Colonic mucosa (tissue), 4 donors: ENCODE measurements around the gene SF3B6. TPM values are rescaled to one million over a fixed set of nuclear protein-coding genes. Genes with fewer than 3 reads are reported as not detected.

ENCODE experiments used
- DNase-seq: peaks from one replicate; pipeline ENCODE4 v3.0.0-alpha.2; 2020
- H3K27ac ChIP-seq: fragments of 200-600 bp; one replicate; pipeline ENCODE4 v1.8.0; 2021
- H3K27me3 ChIP-seq: fragments of 200-600 bp; one replicate; pipeline ENCODE4 v1.8.0; 2021
- H3K36me3 ChIP-seq: fragments of 200-600 bp; one replicate; pipeline ENCODE4 v1.8.0; 2021
- H3K4me1 ChIP-seq: fragments of 200-600 bp; one replicate; pipeline ENCODE4 v1.8.0; 2021; ENCODE audit warnings: mild to moderate bottlenecking
- H3K4me3 ChIP-seq: fragments of 200-600 bp; one replicate; pipeline ENCODE4 v1.8.0; 2021
- H3K9ac ChIP-seq, 2 donors: one replicate each; pipeline ENCODE4 v1.7.0; 2013; ENCODE audit warnings: control low read depth in 2 of 2, low read depth in 2 of 2, low read length in 2 of 2
- H3K9me3 ChIP-seq: fragments of 200-600 bp; one replicate; pipeline ENCODE4 v1.8.0; 2021
- intact Hi-C: fragments of 100-400 bp; cut with DNase I; formaldehyde crosslinking; loops from one replicate; pipeline ENCODE4 v1.14.1; 2022
- total RNA-seq, 2 donors: library from RNA; stranded (reverse); fragmentation: NEBNext Ultra II Directional in 1 of 2; extraction: Animal tissue kit (Norgen Biotek cat#: 25700) in 1 of 2; gene quantifications; one replicate each; pipeline ENCODE4 v1.2.1, GENCODE V29; 2021
- TF ChIP-seq, protein P1 (sequence below): fragments of 200-600 bp; IDR thresholded peaks from one replicate; pipeline ENCODE4 v1.8.0; 2022; ENCODE audit warnings: antibody characterized with exemption, mild to moderate bottlenecking
- donor health status: healthy.
- donor health status: DM: no; HTN: no; CAD: no.
- donor health status: DM: no; HTN: no; CAD: no.

SF3B6 gene
- total RNA-seq, 2 donors from 2014 or later: 86.9 to 90.1 TPM

- TF ChIP-seq, protein P1, sequence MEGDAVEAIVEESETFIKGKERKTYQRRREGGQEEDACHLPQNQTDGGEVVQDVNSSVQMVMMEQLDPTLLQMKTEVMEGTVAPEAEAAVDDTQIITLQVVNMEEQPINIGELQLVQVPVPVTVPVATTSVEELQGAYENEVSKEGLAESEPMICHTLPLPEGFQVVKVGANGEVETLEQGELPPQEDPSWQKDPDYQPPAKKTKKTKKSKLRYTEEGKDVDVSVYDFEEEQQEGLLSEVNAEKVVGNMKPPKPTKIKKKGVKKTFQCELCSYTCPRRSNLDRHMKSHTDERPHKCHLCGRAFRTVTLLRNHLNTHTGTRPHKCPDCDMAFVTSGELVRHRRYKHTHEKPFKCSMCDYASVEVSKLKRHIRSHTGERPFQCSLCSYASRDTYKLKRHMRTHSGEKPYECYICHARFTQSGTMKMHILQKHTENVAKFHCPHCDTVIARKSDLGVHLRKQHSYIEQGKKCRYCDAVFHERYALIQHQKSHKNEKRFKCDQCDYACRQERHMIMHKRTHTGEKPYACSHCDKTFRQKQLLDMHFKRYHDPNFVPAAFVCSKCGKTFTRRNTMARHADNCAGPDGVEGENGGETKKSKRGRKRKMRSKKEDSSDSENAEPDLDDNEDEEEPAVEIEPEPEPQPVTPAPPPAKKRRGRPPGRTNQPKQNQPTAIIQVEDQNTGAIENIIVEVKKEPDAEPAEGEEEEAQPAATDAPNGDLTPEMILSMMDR: no peak
- Histone ChIP-seq H3K36me3 (no peaks in the 10 kb centered on the region), H3K4me1 (no peaks in the 10 kb centered on the region), H3K9ac (no peak overlapping the region), H3K4me3 (no peak overlapping the region), H3K27ac (no peak overlapping the region), H3K9me3 (no peaks in the 10 kb centered on the region), H3K27me3 (no peaks in the 10 kb centered on the region)
- intact Hi-C loops: no loop called here
- DNase-seq: no peak
Observed at GRCh38 chr2:24055750-24056149, 20.4 kb downstream of the SF3B6 start.

- Histone ChIP-seq H3K9ac (no peak overlapping the region), H3K36me3 (no peaks in the 10 kb centered on the region), H3K4me1 (no peaks in the 10 kb centered on the region), H3K4me3 (no peak overlapping the region), H3K27ac (no peak overlapping the region), H3K27me3 (no peaks in the 10 kb centered on the region), H3K9me3 (no peaks in the 10 kb centered on the region)
- intact Hi-C loops: no loop called here
- no peak for DNase-seq
- TF ChIP-seq, protein P1: no peak
Observed at GRCh38 chr2:24054366-24055010, 21.6 kb downstream of the SF3B6 start.

DNA sequence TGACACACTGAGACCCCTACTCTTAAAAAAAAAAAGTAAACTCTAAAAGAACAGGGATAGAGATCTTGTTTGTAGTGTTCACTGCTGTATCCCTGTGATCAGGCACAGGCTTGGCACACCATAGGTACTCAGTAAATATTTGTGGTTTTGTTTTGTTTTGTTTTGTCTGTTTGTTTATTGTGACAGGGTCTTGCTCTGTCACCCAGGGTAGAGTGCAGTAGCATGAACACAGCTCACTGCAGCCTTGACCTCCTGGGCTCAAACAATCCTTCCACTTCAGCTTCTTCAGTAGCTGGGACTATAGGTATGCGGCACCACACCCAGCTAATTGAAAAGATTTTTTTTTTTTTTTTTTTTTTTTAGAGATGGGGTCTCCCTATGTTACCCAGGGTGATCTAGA, 23.2 kb downstream of the SF3B6 start:
- Histone ChIP-seq H3K4me3 (no peak overlapping the region), H3K9me3 (no peaks in the 10 kb centered on the region), H3K4me1 (peaks cover under 1% of the 10 kb centered on the region), H3K36me3 (no peaks in the 10 kb centered on the region), H3K27me3 (no peaks in the 10 kb centered on the region), H3K9ac (no peak overlapping the region), H3K27ac (no peak overlapping the region)
- TF ChIP-seq, protein P1: no peak
- intact Hi-C loops: no loop called here
- DNase-seq: no peak

GRCh38 chr2:24051833-24052232, 24.3 kb downstream of the SF3B6 start:
- H3K9ac ChIP-seq: no peak overlapping the region
- no peak overlapping the region for H3K27ac ChIP-seq
- TF ChIP-seq, protein P1: no peak
- intact Hi-C loops: no loop called here
- no peaks in the 10 kb centered on the region for H3K27me3 ChIP-seq
- H3K9me3 ChIP-seq: no peaks in the 10 kb centered on the region
- no peak overlapping the region for H3K4me3 ChIP-seq
- peaks cover 5% of the 10 kb centered on the region for H3K4me1 ChIP-seq
- H3K36me3 ChIP-seq: no peaks in the 10 kb centered on the region
- DNase-seq: no peak

- Histone ChIP-seq H3K27ac (peak overlapping the region; percentile 39), H3K4me3 (peak overlapping the region; percentile 55), H3K4me1 (peaks cover 11% of the 10 kb centered on the region), H3K9me3 (no peaks in the 10 kb centered on the region), H3K9ac (peak overlapping the region; percentile 55 to 68), H3K36me3 (no peaks in the 10 kb centered on the region), H3K27me3 (no peaks in the 10 kb centered on the region)
- intact Hi-C loops: no loop called here
- TF ChIP-seq, protein P1: no peak
- peak; percentile 28 for DNase-seq
Observed at GRCh38 chr2:24050041-24050979, 25.8 kb downstream of the SF3B6 start.
